ENCODE data around the gene IPO13. TPM values are rescaled to one million over a fixed set of nuclear protein-coding genes. Genes with fewer than 3 reads are reported as not detected.
A peak's percentile ranks its signal among the peaks of the same experiment; 100 is the strongest.

The IPO13 gene
- total RNA-seq (10 to 100 TPM in 1 of 2 donors, 1 to 10 TPM in 1; 9.1 to 15.1 TPM), polyA plus RNA-seq (10 to 100 TPM in 1 of 2 donors, 1 to 10 TPM in 1; 8.6 to 12.0 TPM)

- H3K27me3 ChIP-seq (ENCODE audit: control insufficient read depth in 4 of 4, insufficient read depth in 4 of 4, low read length in 3 of 4): no peaks in the 10 kb centered on the region
- WGBS: under 1% methylated on average over 74 of the region's 74 CpGs
- H3K9ac ChIP-seq (ENCODE audit: low read depth in 1 of 2, low read length in 2 of 2): peak within 1 kb of the TSS; percentile 69 to 84
- peak; percentile 98 for TF ChIP-seq REST (IDR thresholded peaks at IDR 0.05)
- peak; percentile 58 for TF ChIP-seq CTCF (IDR thresholded peaks at IDR 0.05; ENCODE audit: low read depth, low read length, missing input control)
- peak in 1 of 2 donors; percentile 81 for TF ChIP-seq GABPA (IDR thresholded peaks at IDR 0.05 in 1 of 2, conservative IDR thresholded peaks at IDR 0.05 in 1 of 2)
- TF ChIP-seq TAF1 (conservative IDR thresholded peaks at IDR 0.05): peak; percentile 62
- TF ChIP-seq RXRA (IDR thresholded peaks at IDR 0.05): peak in 1 of 2 donors; percentile 8
- TF ChIP-seq JUND (IDR thresholded peaks at IDR 0.05): no peak
- no peak for TF ChIP-seq EGR1 (IDR thresholded peaks at IDR 0.05; ENCODE audit: low read depth in 2 of 2)
- no peak for TF ChIP-seq HNF4G (IDR thresholded peaks at IDR 0.05)
- no peak for TF ChIP-seq HNF4A (conservative IDR thresholded peaks at IDR 0.05)
- no peak for TF ChIP-seq NR2F2 (IDR thresholded peaks at IDR 0.05)
- peak; percentile 66 for TF ChIP-seq YY1 (IDR thresholded peaks at IDR 0.05)
- TF ChIP-seq MAX (IDR thresholded peaks at IDR 0.05): no peak
- no peak for TF ChIP-seq ZBTB33 (IDR thresholded peaks at IDR 0.05)
- no peak for TF ChIP-seq ATF3 (IDR thresholded peaks at IDR 0.05)
- TF ChIP-seq RAD21 (IDR thresholded peaks at IDR 0.05): peak; percentile 66 to 69
- no peak for TF ChIP-seq FOXA2 (IDR thresholded peaks at IDR 0.05)
- peak; percentile 58 for TF ChIP-seq SP1 (IDR thresholded peaks at IDR 0.05)
- TF ChIP-seq FOXA1 (IDR thresholded peaks at IDR 0.05): no peak
- peak within 1 kb of the TSS; percentile 89 to 98 for H3K27ac ChIP-seq (ENCODE audit: low read depth in 1 of 2, low read length in 2 of 2)
- DNase-seq (ENCODE audit: low spot score): peak; percentile 95
- no peaks in the 10 kb centered on the region for H3K9me3 ChIP-seq (ENCODE audit: control insufficient read depth in 4 of 4, low read length in 3 of 4)
- peak within 1 kb of the TSS; percentile 78 to 99 (median 85) for H3K4me3 ChIP-seq (ENCODE audit: low read depth in 1 of 3, low read length in 3 of 3)
- peaks cover 0 to 6% (median 0%) of the 10 kb centered on the region in 4 donors for H3K36me3 ChIP-seq (ENCODE audit: control insufficient read depth in 4 of 4, insufficient read depth in 3 of 4, low read depth in 1 of 4, low read length in 3 of 4)
- peaks cover 5 to 28% (median 22%) of the 10 kb centered on the region in 4 donors for H3K4me1 ChIP-seq (ENCODE audit: control insufficient read depth in 4 of 4, insufficient read depth in 4 of 4, low read length in 3 of 4)
Measured at GRCh38 chr1:43946236-43947060, at the start of gene IPO13. Gene IPO13 (plus strand): TSS chr1:43946950. CDS start chr1:43947601, 651 bp downstream.

Measured in liver (tissue), 9 donors.